ENCODE results near the gene ASTN2. TPM values are rescaled to one million over a fixed set of nuclear protein-coding genes. Genes with fewer than 3 reads are reported as not detected.

Gene ASTN2
- total RNA-seq, 1 experiment from 2014 or later, result 4.8 TPM

DNA sequence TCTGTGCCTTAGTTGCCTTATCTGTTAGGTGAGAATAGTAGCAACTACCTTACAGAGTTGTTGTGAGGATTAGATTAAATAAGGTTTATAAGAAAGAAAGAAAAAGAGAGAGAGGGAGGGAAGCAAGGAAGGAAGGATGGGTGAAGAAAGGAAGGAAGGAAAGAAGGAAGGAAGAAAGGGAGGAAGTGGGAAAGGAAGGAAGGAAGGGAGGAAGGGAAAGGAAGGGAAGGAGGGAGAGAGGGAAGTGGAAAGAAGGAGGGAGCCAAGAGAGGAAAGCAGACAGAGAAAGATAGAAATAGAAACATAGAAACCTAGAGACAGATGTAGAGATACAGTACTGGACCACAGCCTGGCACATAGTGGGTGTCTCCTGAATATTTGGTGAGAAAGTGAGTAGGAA is 934.9 kb downstream of the ASTN2 start:
- Histone ChIP-seq H2AFZ (ENCODE audit: low read depth, low read length, poor library complexity, severe bottlenecking) (no peak overlapping the region), H3K9me3 (ENCODE audit: control insufficient read depth in 1 of 2, insufficient read depth in 1 of 2, low read depth in 1 of 2, low read length in 2 of 2) (no peaks in the 10 kb centered on the region), H3K36me3 (ENCODE audit: control insufficient read depth in 1 of 2, insufficient read depth in 2 of 2, low read length in 2 of 2) (no peaks in the 10 kb centered on the region), H3K27ac (ENCODE audit: low read depth, low read length) (no peak overlapping the region), H3K9me2 (ENCODE audit: insufficient read depth) (no peaks in the 10 kb centered on the region), H4K20me1 (ENCODE audit: insufficient read depth) (no peaks in the 10 kb centered on the region), H3K79me2 (ENCODE audit: insufficient read depth, low read length) (no peaks in the 10 kb centered on the region), H3K9ac (ENCODE audit: low read length) (no peak overlapping the region), H3K4me3 (replicated peaks in 1 of 2; ENCODE audit: low read depth in 1 of 2, low read length in 2 of 2) (no peak overlapping the region), H3K27me3 (ENCODE audit: insufficient read depth, low read length) (no peaks in the 10 kb centered on the region), H3K4me2 (ENCODE audit: low read length) (no peak overlapping the region), H3K4me1 (ENCODE audit: control insufficient read depth in 1 of 2, insufficient read depth in 2 of 2, low read length in 2 of 2) (no peaks in the 10 kb centered on the region)
- ChIA-PET RAD21 (ENCODE audit: low non-redundant PET in 1 of 2, low total read pairs in 2 of 2, uncharacterized antibody in 2 of 2, unreplicated experiment in 2 of 2) (no interaction called here), CTCF (no interaction called here), POLR2A (no interaction called here)
- DNase-seq (ENCODE audit: low read depth, low spot score) (no peak), ATAC-seq (no peak)
- no TSS peak for BruUV-seq (replicated peaks)
- intact Hi-C loops (cut with micrococcal nuclease), result no loop called here
- TF ChIP-seq POLR2A (IDR thresholded peaks at IDR 0.05; ENCODE audit: borderline replicate concordance, extremely low read depth, insufficient read depth, insufficient read length) (no peak), JUND (IDR thresholded peaks at IDR 0.05) (no peak), TCF7L2 (IDR thresholded peaks at IDR 0.05; ENCODE audit: borderline replicate concordance, extremely low read depth, insufficient read depth, insufficient read length) (no peak), CBX3 (IDR thresholded peaks at IDR 0.05; ENCODE audit: low read depth) (no peak), CEBPB (IDR thresholded peaks at IDR 0.05; ENCODE audit: low read depth) (no peak), SRF (IDR thresholded peaks at IDR 0.05; ENCODE audit: low read depth) (no peak), ZNF274 (IDR thresholded peaks at IDR 0.05; ENCODE audit: low read depth, low read length) (no peak), ZFX (IDR thresholded peaks at IDR 0.05) (no peak), POLR2AphosphoS5 (IDR thresholded peaks at IDR 0.05; ENCODE audit: low read depth, low read length) (no peak), RAD21 (IDR thresholded peaks at IDR 0.05; ENCODE audit: low read depth) (no peak), EZH2phosphoT487 (IDR thresholded peaks at IDR 0.05; ENCODE audit: borderline replicate concordance) (no peak), EGR1 (IDR thresholded peaks at IDR 0.05; ENCODE audit: low read depth) (no peak), ELF1 (IDR thresholded peaks at IDR 0.05; ENCODE audit: borderline replicate concordance, low read depth) (no peak), FOSL1 (IDR thresholded peaks at IDR 0.05; ENCODE audit: low read depth) (no peak), SP1 (IDR thresholded peaks at IDR 0.05; ENCODE audit: low read depth) (no peak)
- TF ChIP-seq, protein P1, sequence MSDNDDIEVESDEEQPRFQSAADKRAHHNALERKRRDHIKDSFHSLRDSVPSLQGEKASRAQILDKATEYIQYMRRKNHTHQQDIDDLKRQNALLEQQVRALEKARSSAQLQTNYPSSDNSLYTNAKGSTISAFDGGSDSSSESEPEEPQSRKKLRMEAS (IDR thresholded peaks at IDR 0.05), result no peak
- TF ChIP-seq, protein P2, sequence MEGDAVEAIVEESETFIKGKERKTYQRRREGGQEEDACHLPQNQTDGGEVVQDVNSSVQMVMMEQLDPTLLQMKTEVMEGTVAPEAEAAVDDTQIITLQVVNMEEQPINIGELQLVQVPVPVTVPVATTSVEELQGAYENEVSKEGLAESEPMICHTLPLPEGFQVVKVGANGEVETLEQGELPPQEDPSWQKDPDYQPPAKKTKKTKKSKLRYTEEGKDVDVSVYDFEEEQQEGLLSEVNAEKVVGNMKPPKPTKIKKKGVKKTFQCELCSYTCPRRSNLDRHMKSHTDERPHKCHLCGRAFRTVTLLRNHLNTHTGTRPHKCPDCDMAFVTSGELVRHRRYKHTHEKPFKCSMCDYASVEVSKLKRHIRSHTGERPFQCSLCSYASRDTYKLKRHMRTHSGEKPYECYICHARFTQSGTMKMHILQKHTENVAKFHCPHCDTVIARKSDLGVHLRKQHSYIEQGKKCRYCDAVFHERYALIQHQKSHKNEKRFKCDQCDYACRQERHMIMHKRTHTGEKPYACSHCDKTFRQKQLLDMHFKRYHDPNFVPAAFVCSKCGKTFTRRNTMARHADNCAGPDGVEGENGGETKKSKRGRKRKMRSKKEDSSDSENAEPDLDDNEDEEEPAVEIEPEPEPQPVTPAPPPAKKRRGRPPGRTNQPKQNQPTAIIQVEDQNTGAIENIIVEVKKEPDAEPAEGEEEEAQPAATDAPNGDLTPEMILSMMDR (IDR thresholded peaks at IDR 0.05 in 2 of 3, conservative IDR thresholded peaks at IDR 0.05 in 1 of 3; ENCODE audit: borderline replicate concordance in 1 of 3, insufficient read depth in 1 of 3, low read depth in 2 of 3, low read length in 2 of 3), result no peak
- TF ChIP-seq, protein P3, sequence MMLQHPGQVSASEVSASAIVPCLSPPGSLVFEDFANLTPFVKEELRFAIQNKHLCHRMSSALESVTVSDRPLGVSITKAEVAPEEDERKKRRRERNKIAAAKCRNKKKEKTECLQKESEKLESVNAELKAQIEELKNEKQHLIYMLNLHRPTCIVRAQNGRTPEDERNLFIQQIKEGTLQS (IDR thresholded peaks at IDR 0.05), result no peak
- TF ChIP-seq, protein P4, sequence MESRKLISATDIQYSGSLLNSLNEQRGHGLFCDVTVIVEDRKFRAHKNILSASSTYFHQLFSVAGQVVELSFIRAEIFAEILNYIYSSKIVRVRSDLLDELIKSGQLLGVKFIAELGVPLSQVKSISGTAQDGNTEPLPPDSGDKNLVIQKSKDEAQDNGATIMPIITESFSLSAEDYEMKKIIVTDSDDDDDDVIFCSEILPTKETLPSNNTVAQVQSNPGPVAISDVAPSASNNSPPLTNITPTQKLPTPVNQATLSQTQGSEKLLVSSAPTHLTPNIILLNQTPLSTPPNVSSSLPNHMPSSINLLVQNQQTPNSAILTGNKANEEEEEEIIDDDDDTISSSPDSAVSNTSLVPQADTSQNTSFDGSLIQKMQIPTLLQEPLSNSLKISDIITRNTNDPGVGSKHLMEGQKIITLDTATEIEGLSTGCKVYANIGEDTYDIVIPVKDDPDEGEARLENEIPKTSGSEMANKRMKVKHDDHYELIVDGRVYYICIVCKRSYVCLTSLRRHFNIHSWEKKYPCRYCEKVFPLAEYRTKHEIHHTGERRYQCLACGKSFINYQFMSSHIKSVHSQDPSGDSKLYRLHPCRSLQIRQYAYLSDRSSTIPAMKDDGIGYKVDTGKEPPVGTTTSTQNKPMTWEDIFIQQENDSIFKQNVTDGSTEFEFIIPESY (IDR thresholded peaks at IDR 0.05; ENCODE audit: extremely low read depth, insufficient replicate concordance, low read length), result no peak
